HCT116 (cell line): ENCODE results near the gene KCNA4. TPM values are rescaled to one million over a fixed set of nuclear protein-coding genes. Genes with fewer than 3 reads are reported as not detected.

Experiments
- ATAC-seq: fragments of 200-7000 bp; cut with Tn5 transposase; 2 replicates; pipeline ENCODE4 v1.9.1; 2020; ENCODE audit warnings: mild to moderate bottlenecking, moderate library complexity
- BruUV-seq: library from RNA; stranded (reverse); fragments of 400-500 nt; replicated peaks from 2 replicates; lab custom pipeline; 2021; lab: Mats Ljungman, UMichigan
- CTCF ChIA-PET: fragments of 300-600 bp; sonication (Branson Sonifier 250); formaldehyde crosslinking; loops from one replicate; lab custom pipeline; 2021; ENCODE audit warnings: antibody characterized with exemption; lab: Charles Lee
- POLR2A ChIA-PET: fragments of 300-600, 350-600 bp; sonication (Branson Sonifier 250); formaldehyde crosslinking; loops from one replicate; lab custom pipeline; 2021; ENCODE audit warnings: antibody characterized with exemption; lab: Charles Lee
- RAD21 ChIA-PET, 2 experiments: fragments of 300-600 bp; sonication (Branson Sonifier 250); formaldehyde crosslinking; loops; one replicate each; lab custom pipeline; 2023; ENCODE audit warnings: low total read pairs in 2 of 2; ENCODE audit not compliant: uncharacterized antibody in 2 of 2, unreplicated experiment in 2 of 2, low non-redundant PET in 1 of 2; lab: Charles Lee
- DNase-seq: peaks from one replicate; pipeline ENCODE4 v3.0.0-alpha.2; 2010; ENCODE audit warnings: low read depth, low spot score
- H2AFZ ChIP-seq: fragments of 200-600 bp; shearing (Covaris generic), sonication (generic); 2 replicates; pipeline ENCODE4 v1.6.1; 2017; ENCODE audit warnings: low read depth, mixed run types, mixed read lengths, antibody characterized with exemption, low read length; ENCODE audit not compliant: poor library complexity, severe bottlenecking
- H3K27ac ChIP-seq: 2 replicates; pipeline ENCODE4 v1.5.1; 2012; ENCODE audit warnings: low read depth, low read length
- H3K27me3 ChIP-seq: fragments of 200-600 bp; sonication (generic); 2 replicates; pipeline ENCODE4 v1.6.1; 2016; ENCODE audit warnings: mixed run types, low read length, mixed read lengths; ENCODE audit not compliant: insufficient read depth
- H3K36me3 ChIP-seq, 2 experiments: fragments of 200-500 bp in 1 of 2; fragments of 200-600 bp in 1 of 2; sonication (Bioruptor generic) in 1 of 2; sonication (generic) in 1 of 2; 2 replicates each; pipeline versions ENCODE4 v1.5.1 to v1.6.1; 2014 to 2016; ENCODE audit warnings: low read length in 2 of 2, inconsistent platforms in 1 of 2, mixed read lengths in 1 of 2, mixed run types in 1 of 2; ENCODE audit not compliant: insufficient read depth in 2 of 2, control insufficient read depth in 1 of 2
- H3K4me1 ChIP-seq, 2 experiments: fragments of 200-600 bp in 1 of 2; sonication (generic) in 1 of 2; 2 replicates each; pipeline versions ENCODE4 v1.5.1 to v1.6.1; 2012 to 2017; ENCODE audit warnings: low read length in 2 of 2, inconsistent platforms in 1 of 2, mild to moderate bottlenecking in 1 of 2, mixed read lengths in 1 of 2, mixed run types in 1 of 2, moderate library complexity in 1 of 2; ENCODE audit not compliant: insufficient read depth in 2 of 2, control insufficient read depth in 1 of 2
- H3K4me2 ChIP-seq: fragments of 200-600 bp; sonication (generic); 2 replicates; pipeline ENCODE4 v1.6.1; 2017; ENCODE audit warnings: mixed run types, low read length, mixed read lengths
- H3K4me3 ChIP-seq, 2 experiments: fragments of 200-600 bp in 1 of 2; sonication (generic) in 1 of 2; replicated peaks in 1 of 2; 2 replicates each; pipeline ENCODE4 v1.5.1; 2011 to 2016; ENCODE audit warnings: low read length in 2 of 2, control low read depth in 1 of 2, low read depth in 1 of 2, mild to moderate bottlenecking in 1 of 2, mixed read lengths in 1 of 2, mixed run types in 1 of 2
- H3K79me2 ChIP-seq: fragments of 200-600 bp; sonication (generic); 2 replicates; pipeline ENCODE4 v1.6.1; 2017; ENCODE audit warnings: mild to moderate bottlenecking, mixed run types, low read length, moderate library complexity, mixed read lengths; ENCODE audit not compliant: insufficient read depth
- H3K9ac ChIP-seq: fragments of 200-600 bp; sonication (generic); 2 replicates; pipeline ENCODE4 v1.6.1; 2016; ENCODE audit warnings: low read length, mixed read lengths
- H3K9me2 ChIP-seq: fragments of 200-600 bp; sonication (generic), shearing (Covaris generic); 2 replicates; pipeline ENCODE4 v1.6.1; 2017; ENCODE audit warnings: mixed run types, mild to moderate bottlenecking, moderate library complexity; ENCODE audit not compliant: insufficient read depth
- H3K9me3 ChIP-seq, 2 experiments: fragments of 200-500 bp in 1 of 2; fragments of 200-600 bp in 1 of 2; sonication (Bioruptor generic) in 1 of 2; sonication (generic) in 1 of 2; 2 replicates each; pipeline ENCODE4 v1.6.1; 2014 to 2017; ENCODE audit warnings: low read length in 2 of 2, mixed read lengths in 2 of 2, inconsistent platforms in 1 of 2, low read depth in 1 of 2, mild to moderate bottlenecking in 1 of 2, mixed run types in 1 of 2, moderate library complexity in 1 of 2; ENCODE audit not compliant: control insufficient read depth in 1 of 2, insufficient read depth in 1 of 2
- H4K20me1 ChIP-seq: fragments of 200-600 bp; sonication (generic), shearing (Covaris generic); 2 replicates; pipeline ENCODE4 v1.6.1; 2017; ENCODE audit warnings: mixed run types, mild to moderate bottlenecking, moderate library complexity; ENCODE audit not compliant: insufficient read depth
- EGR1 ChIP-seq: IDR thresholded peaks from 2 replicates; pipeline ENCODE4 v1.6.1; 2012; ENCODE audit warnings: low read depth
- ELF1 ChIP-seq: IDR thresholded peaks from 2 replicates; pipeline ENCODE4 v1.6.1; 2012; ENCODE audit warnings: low read depth, borderline replicate concordance
- EZH2 ChIP-seq: fragments of 200-600 bp; sonication (generic); IDR thresholded peaks from 2 replicates; pipeline ENCODE4 v1.6.1; 2017; ENCODE audit warnings: antibody characterized with exemption, mixed run types
- EZH2phosphoT487 ChIP-seq: fragments of 200-600 bp; IDR thresholded peaks from 2 replicates; pipeline ENCODE4 v1.6.1; 2018; ENCODE audit warnings: antibody characterized with exemption, borderline replicate concordance
- FOSL1 ChIP-seq: IDR thresholded peaks from 2 replicates; pipeline ENCODE4 v1.6.1; 2012; ENCODE audit warnings: low read depth
- JUND ChIP-seq: IDR thresholded peaks from 2 replicates; pipeline ENCODE4 v1.6.1; 2012
- SIN3A ChIP-seq: IDR thresholded peaks from 2 replicates; pipeline ENCODE4 v1.6.1; 2012; ENCODE audit warnings: low read depth
- SP1 ChIP-seq: IDR thresholded peaks from 2 replicates; pipeline ENCODE4 v1.6.1; 2012; ENCODE audit warnings: low read depth
- SRF ChIP-seq: IDR thresholded peaks from 2 replicates; pipeline ENCODE4 v1.6.1; 2012; ENCODE audit warnings: low read depth
- TCF7L2 ChIP-seq: IDR thresholded peaks from 2 replicates; pipeline ENCODE4 v1.7.0; 2011; ENCODE audit warnings: borderline replicate concordance, inconsistent platforms; ENCODE audit not compliant: insufficient read depth, insufficient read length; ENCODE audit errors: extremely low read depth
- YY1 ChIP-seq: IDR thresholded peaks from 2 replicates; pipeline ENCODE4 v1.6.1; 2011; ENCODE audit warnings: low read length, low read depth, moderate library complexity, mild to moderate bottlenecking; ENCODE audit not compliant: insufficient replicate concordance; ENCODE audit errors: extremely low read depth
- ZNF274 ChIP-seq: fragments of 200-500 bp; sonication (Bioruptor generic); IDR thresholded peaks from 2 replicates; pipeline ENCODE4 v1.6.1; 2014; ENCODE audit warnings: mild to moderate bottlenecking, low read depth, low read length, inconsistent platforms
- intact Hi-C: fragments of 100-400 bp; cut with micrococcal nuclease; formaldehyde crosslinking; loops from 2 replicates; pipeline ENCODE4 v1.10.0; 2022
- total RNA-seq: library from RNA; stranded (reverse); gene quantifications from one replicate; pipeline ENCODE4 v1.2.1, GENCODE V29; 2021; ENCODE audit not compliant: unreplicated experiment
- TF ChIP-seq, protein P1 (sequence below), 3 experiments: fragments of 200-600 bp in 1 of 3; sonication (generic) in 1 of 3; IDR thresholded peaks in 2 of 3; conservative IDR thresholded peaks in 1 of 3; 2 replicates each; pipeline ENCODE4 v1.5.1; 2012 to 2017; ENCODE audit warnings: low read depth in 2 of 3, low read length in 2 of 3, antibody characterized with exemption in 1 of 3, borderline replicate concordance in 1 of 3, control low read depth in 1 of 3, mild to moderate bottlenecking in 1 of 3, mixed read lengths in 1 of 3, mixed run types in 1 of 3, moderate library complexity in 1 of 3; ENCODE audit not compliant: insufficient read depth in 1 of 3
- TF ChIP-seq, protein P2 (sequence below): IDR thresholded peaks from 2 replicates; pipeline ENCODE4 v1.6.1; 2012

Gene KCNA4
- total RNA-seq, 1 experiment from 2014 or later: not detected

DNA sequence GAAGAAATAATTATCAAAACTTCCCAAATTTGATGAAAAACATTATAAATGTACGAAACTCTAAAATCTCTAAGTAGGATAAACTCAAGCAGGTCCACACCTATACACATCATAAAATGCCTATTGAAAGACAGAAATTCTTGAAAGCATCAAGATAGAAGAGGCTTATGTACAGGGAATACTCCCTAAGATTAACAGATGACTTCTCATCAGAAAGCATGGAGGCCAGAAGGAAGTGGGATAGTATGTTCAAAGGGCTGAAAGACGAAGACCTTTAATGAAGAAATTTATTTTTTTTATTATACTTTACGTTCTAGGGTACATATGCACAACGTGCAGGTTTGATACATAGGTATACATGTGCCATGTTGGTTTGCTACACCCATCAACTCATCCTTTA is 45.3 kb upstream of the KCNA4 start (continued):
- TF ChIP-seq EZH2: no peak

DNA sequence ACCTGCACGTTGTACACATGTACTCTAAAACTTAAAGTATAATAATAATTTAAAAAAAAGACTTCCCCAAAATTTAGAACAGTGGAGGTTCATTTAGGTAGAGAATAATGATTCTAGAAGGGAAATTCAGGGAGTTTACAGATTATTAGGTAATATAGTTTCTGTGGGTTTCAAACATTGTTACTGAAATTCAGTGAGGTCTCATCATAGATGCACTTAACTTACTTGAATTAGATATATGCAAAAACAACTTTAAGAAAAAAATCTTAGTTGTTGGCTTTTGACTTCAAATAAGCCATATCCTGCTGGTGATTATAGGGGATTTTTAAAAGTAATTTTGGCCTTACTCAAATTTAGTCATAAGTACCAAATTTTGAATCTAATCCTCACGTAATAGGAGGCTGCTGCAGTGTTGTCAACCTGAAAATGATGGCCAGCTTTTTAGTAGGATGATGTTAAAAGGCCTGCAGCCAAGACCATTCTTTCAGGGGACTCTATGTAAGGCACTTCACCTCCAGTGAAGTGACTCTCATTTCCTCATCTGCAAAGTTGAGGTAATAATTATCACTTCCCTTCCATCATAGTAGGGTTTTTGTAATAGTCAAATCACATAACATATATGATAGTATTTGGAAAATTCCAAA is 42.5 kb upstream of the KCNA4 start:
- Histone ChIP-seq H3K4me2 (no peak overlapping the region), H3K9ac (no peak overlapping the region), H3K4me1 (no peaks in the 10 kb centered on the region)
- POLR2A ChIA-PET: no interaction called here
- CTCF ChIA-PET: no interaction called here
- DNase-seq: no peak
- TF ChIP-seq FOSL1: no peak
- TF ChIP-seq, all 23 proteins: peak for 0
- intact Hi-C loops: no loop called here
- Histone ChIP-seq H2AFZ (no peak overlapping the region), H3K79me2 (no peaks in the 10 kb centered on the region), H3K36me3 (no peaks in the 10 kb centered on the region), H3K9me2 (no peaks in the 10 kb centered on the region), H3K4me3 (no peak overlapping the region), H3K9me3 (peaks cover 0 to 5% of the 10 kb centered on the region in 2 experiments; a peak in 2 of 4 replicates), H3K27me3 (no peaks in the 10 kb centered on the region), H4K20me1 (no peaks in the 10 kb centered on the region), H3K27ac (no peak overlapping the region)
- no TSS peak for BruUV-seq
- RAD21 ChIA-PET: no interaction called here
- ATAC-seq: no peak

DNA sequence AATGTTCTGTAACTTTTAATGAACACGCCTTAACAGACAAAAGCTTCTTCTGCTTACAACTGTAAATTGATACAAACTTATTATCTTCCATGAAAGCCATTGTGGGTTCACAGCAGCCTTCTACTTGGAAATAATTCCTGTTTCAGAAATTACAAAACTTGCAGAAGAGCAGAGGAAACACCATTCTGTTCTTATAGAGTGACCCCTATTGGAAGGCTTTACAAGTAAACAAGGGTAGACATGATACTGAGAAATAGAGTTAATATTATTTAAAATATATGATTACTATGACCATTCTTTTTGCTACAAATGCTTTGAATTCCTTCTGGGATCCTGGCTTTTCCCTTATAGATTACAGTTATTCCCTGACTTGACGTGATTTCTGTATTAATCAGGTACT is 32.4 kb upstream of the KCNA4 start:
- no peaks in the 10 kb centered on the region for H4K20me1 ChIP-seq
- no peaks in the 10 kb centered on the region for H3K27me3 ChIP-seq
- ChIA-PET RAD21 (no interaction called here), POLR2A (no interaction called here), CTCF (no interaction called here)
- H3K4me3 ChIP-seq: no peak overlapping the region
- BruUV-seq: no TSS peak
- no peak overlapping the region for H3K9ac ChIP-seq
- ATAC-seq (no peak), DNase-seq (no peak)
- no peaks in the 10 kb centered on the region for H3K4me1 ChIP-seq
- H2AFZ ChIP-seq: no peak overlapping the region
- H3K27ac ChIP-seq: no peak overlapping the region
- no peaks in the 10 kb centered on the region; a peak in 1 of 4 replicates for H3K9me3 ChIP-seq
- H3K36me3 ChIP-seq: no peaks in the 10 kb centered on the region
- H3K9me2 ChIP-seq: no peaks in the 10 kb centered on the region
- H3K79me2 ChIP-seq: no peaks in the 10 kb centered on the region
- intact Hi-C loops: no loop called here
- H3K4me2 ChIP-seq: no peak overlapping the region
- TF ChIP-seq SIN3A (no peak), JUND (no peak), SRF (no peak), EZH2phosphoT487 (no peak), ZNF274 (no peak), SP1 (no peak), TCF7L2 (no peak), ELF1 (no peak), YY1 (no peak), FOSL1 (no peak), EZH2 (no peak), EGR1 (no peak)
- TF ChIP-seq, protein P1, sequence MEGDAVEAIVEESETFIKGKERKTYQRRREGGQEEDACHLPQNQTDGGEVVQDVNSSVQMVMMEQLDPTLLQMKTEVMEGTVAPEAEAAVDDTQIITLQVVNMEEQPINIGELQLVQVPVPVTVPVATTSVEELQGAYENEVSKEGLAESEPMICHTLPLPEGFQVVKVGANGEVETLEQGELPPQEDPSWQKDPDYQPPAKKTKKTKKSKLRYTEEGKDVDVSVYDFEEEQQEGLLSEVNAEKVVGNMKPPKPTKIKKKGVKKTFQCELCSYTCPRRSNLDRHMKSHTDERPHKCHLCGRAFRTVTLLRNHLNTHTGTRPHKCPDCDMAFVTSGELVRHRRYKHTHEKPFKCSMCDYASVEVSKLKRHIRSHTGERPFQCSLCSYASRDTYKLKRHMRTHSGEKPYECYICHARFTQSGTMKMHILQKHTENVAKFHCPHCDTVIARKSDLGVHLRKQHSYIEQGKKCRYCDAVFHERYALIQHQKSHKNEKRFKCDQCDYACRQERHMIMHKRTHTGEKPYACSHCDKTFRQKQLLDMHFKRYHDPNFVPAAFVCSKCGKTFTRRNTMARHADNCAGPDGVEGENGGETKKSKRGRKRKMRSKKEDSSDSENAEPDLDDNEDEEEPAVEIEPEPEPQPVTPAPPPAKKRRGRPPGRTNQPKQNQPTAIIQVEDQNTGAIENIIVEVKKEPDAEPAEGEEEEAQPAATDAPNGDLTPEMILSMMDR (IDR thresholded peaks at IDR 0.05 in 2 of 3, conservative IDR thresholded peaks at IDR 0.05 in 1 of 3; ENCODE audit: borderline replicate concordance in 1 of 3, insufficient read depth in 1 of 3, low read depth in 2 of 3, low read length in 2 of 3): no peak
- TF ChIP-seq, protein P2, sequence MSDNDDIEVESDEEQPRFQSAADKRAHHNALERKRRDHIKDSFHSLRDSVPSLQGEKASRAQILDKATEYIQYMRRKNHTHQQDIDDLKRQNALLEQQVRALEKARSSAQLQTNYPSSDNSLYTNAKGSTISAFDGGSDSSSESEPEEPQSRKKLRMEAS: no peak
